SK-N-SH (cell line): ENCODE measurements around the gene COL4A4. TPM values are rescaled to one million over a fixed set of nuclear protein-coding genes. Genes with fewer than 3 reads are reported as not detected.

Source experiments
- CTCF ChIA-PET: fragments of 300-600, 350-600 bp; formaldehyde crosslinking; extraction: SDS; loops from one replicate; lab custom pipeline; 2021; lab: Yijun Ruan, JAX
- POLR2A ChIA-PET: fragments of 350-600 bp; sonication (Branson Sonifier 250); formaldehyde crosslinking; extraction: SDS; loops from one replicate; lab custom pipeline; 2020; ENCODE audit warnings: antibody characterized with exemption, inconsistent platforms; lab: Yijun Ruan, JAX
- DNase-seq: peaks from one replicate; pipeline ENCODE4 v3.0.0; 2012
- H2AFZ ChIP-seq: fragments of 200-600 bp; sonication (generic); 2 replicates; pipeline ENCODE4 v1.8.1; 2016; ENCODE audit warnings: antibody characterized with exemption, mild to moderate bottlenecking, low read depth
- H3F3A ChIP-seq: fragments of 200-600 bp; sonication (generic); replicated peaks from 2 replicates; pipeline ENCODE3; 2016; ENCODE audit warnings: antibody characterized with exemption, mild to moderate bottlenecking; ENCODE audit not compliant: insufficient read depth
- H3K27ac ChIP-seq, 2 experiments: fragments of 200-500 bp in 1 of 2; fragments of 200-600 bp in 1 of 2; sonication (Bioruptor generic) in 1 of 2; sonication (generic), shearing (Covaris generic) in 1 of 2; 2 replicates each; pipeline versions ENCODE4 v1.5.1 to v1.6.1; 2014 to 2016; ENCODE audit warnings: low read depth in 2 of 2, inconsistent platforms in 1 of 2, low read length in 1 of 2, mild to moderate bottlenecking in 1 of 2, mixed read lengths in 1 of 2
- H3K27me3 ChIP-seq: fragments of 200-600 bp; sonication (generic), shearing (Covaris generic); 2 replicates; pipeline ENCODE4 v1.6.1; 2016; ENCODE audit warnings: mixed run types; ENCODE audit not compliant: insufficient read depth
- H3K36me3 ChIP-seq, 2 experiments: fragments of 200-500 bp in 1 of 2; fragments of 200-600 bp in 1 of 2; sonication (Bioruptor generic) in 1 of 2; sonication (generic) in 1 of 2; replicated peaks in 1 of 2; 2 replicates each; pipeline versions ENCODE3 to v1.5.1; 2014 to 2016; ENCODE audit warnings: low read length in 1 of 2, mild to moderate bottlenecking in 1 of 2; ENCODE audit not compliant: insufficient read depth in 2 of 2, control insufficient read depth in 1 of 2
- H3K4me1 ChIP-seq, 2 experiments: fragments of 200-500 bp in 1 of 2; fragments of 200-600 bp in 1 of 2; sonication (Bioruptor generic) in 1 of 2; sonication (generic), shearing (Covaris generic) in 1 of 2; 2 replicates each; pipeline versions ENCODE4 v1.5.1 to v1.6.1; 2014 to 2016; ENCODE audit warnings: low read depth in 1 of 2, low read length in 1 of 2, mixed run types in 1 of 2; ENCODE audit not compliant: insufficient read depth in 2 of 2, control insufficient read depth in 1 of 2
- H3K4me2 ChIP-seq: fragments of 200-600 bp; sonication (generic), shearing (Covaris generic); 2 replicates; pipeline ENCODE4 v1.6.1; 2017; ENCODE audit warnings: mixed run types
- H3K4me3 ChIP-seq, 2 experiments: fragments of 200-500 bp in 1 of 2; fragments of 200-600 bp in 1 of 2; sonication (Bioruptor generic) in 1 of 2; sonication (generic), shearing (Covaris generic) in 1 of 2; 2 replicates each; pipeline versions ENCODE4 v1.5.1 to v1.8.1; 2014 to 2016; ENCODE audit warnings: low read depth in 2 of 2, inconsistent platforms in 1 of 2, low read length in 1 of 2, mild to moderate bottlenecking in 1 of 2, mixed read lengths in 1 of 2, moderate library complexity in 1 of 2
- H3K79me2 ChIP-seq: fragments of 200-600 bp; sonication (generic); 2 replicates; pipeline ENCODE4 v1.8.1; 2017; ENCODE audit warnings: mild to moderate bottlenecking; ENCODE audit not compliant: insufficient read depth
- H3K9ac ChIP-seq: fragments of 200-600 bp; sonication (generic); 2 replicates; pipeline ENCODE4 v1.6.1; 2017; ENCODE audit warnings: mixed run types
- H3K9me2 ChIP-seq: fragments of 200-600 bp; sonication (generic); 2 replicates; pipeline ENCODE4 v1.6.1; 2017; ENCODE audit warnings: mixed run types
- H3K9me3 ChIP-seq: fragments of 200-600 bp; sonication (generic); 2 replicates; pipeline ENCODE4 v1.6.1; 2017; ENCODE audit warnings: mixed run types, mild to moderate bottlenecking, moderate library complexity
- H4K20me1 ChIP-seq: fragments of 200-600 bp; sonication (generic); 2 replicates; pipeline ENCODE4 v1.6.1; 2017; ENCODE audit warnings: mild to moderate bottlenecking, mixed run types; ENCODE audit not compliant: insufficient read depth
- EP300 ChIP-seq, 2 experiments: IDR thresholded peaks; 2 replicates each; pipeline versions ENCODE4 v1.4.0 to v1.6.1; 2012; ENCODE audit warnings: borderline replicate concordance in 1 of 2, low read depth in 1 of 2, low read length in 1 of 2
- EZH2phosphoT487 ChIP-seq: fragments of 200-600 bp; sonication (generic); IDR thresholded peaks from 2 replicates; pipeline ENCODE4 v1.6.1; 2017; ENCODE audit warnings: low read depth, mixed run types, mild to moderate bottlenecking, antibody characterized with exemption, moderate library complexity, borderline replicate concordance
- FOSL2 ChIP-seq: IDR thresholded peaks from 2 replicates; pipeline ENCODE4 v1.4.0; 2012; ENCODE audit warnings: low read depth, mild to moderate bottlenecking, moderate library complexity, borderline replicate concordance
- FOXM1 ChIP-seq: IDR thresholded peaks from 2 replicates; pipeline ENCODE4 v1.4.0; 2012; ENCODE audit warnings: low read depth, mild to moderate bottlenecking
- GABPA ChIP-seq: IDR thresholded peaks from 2 replicates; pipeline ENCODE4 v1.4.0; 2012; ENCODE audit warnings: low read depth, mild to moderate bottlenecking
- JUND ChIP-seq: IDR thresholded peaks from 2 replicates; pipeline ENCODE4 v1.4.0; 2012
- MEF2A ChIP-seq: IDR thresholded peaks from 2 replicates; pipeline ENCODE4 v1.4.0; 2012; ENCODE audit warnings: low read depth, borderline replicate concordance
- MXI1 ChIP-seq: IDR thresholded peaks from 2 replicates; pipeline ENCODE4 v1.6.1; 2012; ENCODE audit warnings: mild to moderate bottlenecking, low read depth, low read length, improper control_type of control experiment
- NFIC ChIP-seq: IDR thresholded peaks from 2 replicates; pipeline ENCODE4 v1.4.0; 2012; ENCODE audit warnings: borderline replicate concordance
- NRF1 ChIP-seq: IDR thresholded peaks from 2 replicates; pipeline ENCODE4 v1.6.1; 2012; ENCODE audit warnings: low read depth, mild to moderate bottlenecking, low read length
- POLR2AphosphoS5 ChIP-seq: IDR thresholded peaks from 2 replicates; pipeline ENCODE4 v1.6.1; 2012; ENCODE audit warnings: low read depth, low read length
- RAD21 ChIP-seq: IDR thresholded peaks from 2 replicates; pipeline ENCODE4 v1.6.1; 2012; ENCODE audit warnings: mild to moderate bottlenecking, low read length
- REST ChIP-seq: IDR thresholded peaks from 2 replicates; pipeline ENCODE4 v1.6.1; 2012; ENCODE audit warnings: mild to moderate bottlenecking, low read depth, low read length, moderate library complexity
- RFX5 ChIP-seq: IDR thresholded peaks from 2 replicates; pipeline ENCODE4 v1.6.1; 2012; ENCODE audit warnings: mild to moderate bottlenecking, improper control_type of control experiment, low read length
- RXRA ChIP-seq: IDR thresholded peaks from 2 replicates; pipeline ENCODE4 v1.4.0; 2012; ENCODE audit warnings: low read depth, mild to moderate bottlenecking, borderline replicate concordance
- TAF1 ChIP-seq: IDR thresholded peaks from 2 replicates; pipeline ENCODE4 v1.6.1; 2012; ENCODE audit warnings: low read depth, mild to moderate bottlenecking, low read length, moderate library complexity, borderline replicate concordance
- TEAD4 ChIP-seq: IDR thresholded peaks from 2 replicates; pipeline ENCODE4 v1.4.0; 2012; ENCODE audit warnings: mild to moderate bottlenecking, borderline replicate concordance; ENCODE audit not compliant: insufficient read depth
- USF1 ChIP-seq: IDR thresholded peaks from 2 replicates; pipeline ENCODE4 v1.4.0; 2012; ENCODE audit warnings: low read depth, borderline replicate concordance
- WGBS: methylation state at CpG from one replicate; pipeline ENCODE4 v1.1.6; 2017; ENCODE audit warnings: low lambda C conversion rate; 5-methylcytosine and 5-hydroxymethylcytosine counted together
- polyA plus RNA-seq, 3 experiments: library from polyadenylated mRNA; depleted of rRNA; stranded (reverse); fragments of >200 nt; gene quantifications; 2 replicates each; pipeline ENCODE4 v1.2.3, GENCODE V29; 2012
- TF ChIP-seq, protein P1 (sequence below): IDR thresholded peaks from 2 replicates; pipeline ENCODE4 v1.4.0; 2012; ENCODE audit warnings: low read depth
- TF ChIP-seq, protein P2 (sequence below): fragments of 150-350 bp; IDR thresholded peaks from 2 replicates; pipeline ENCODE4 v1.6.1; 2017; ENCODE audit warnings: antibody characterized with exemption, low read length, low read depth, borderline replicate concordance

Gene COL4A4
- polyA plus RNA-seq, 1 of the 3 experiments (the other 2 are of a cell fraction): not detected

DNA sequence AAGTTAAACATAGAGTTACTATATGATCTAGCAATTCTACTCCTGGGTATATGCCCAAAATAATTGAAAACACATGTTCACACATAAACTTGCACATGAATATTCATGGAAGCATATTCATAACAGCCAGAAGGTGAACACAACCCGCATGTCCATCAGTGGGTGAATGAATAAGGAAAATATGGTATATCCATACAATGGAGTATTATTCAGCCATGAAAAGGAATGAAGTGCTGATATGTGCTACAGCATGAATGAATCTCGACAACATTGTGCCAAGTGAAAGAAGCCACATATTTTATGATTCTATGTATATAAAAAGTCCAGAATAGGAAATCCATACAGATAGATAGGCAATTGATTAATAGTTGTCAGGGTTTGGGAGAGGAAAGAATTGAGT lies 15.9 kb downstream of the COL4A4 start:
- no peaks in the 10 kb centered on the region for H3K36me3 ChIP-seq
- no peak overlapping the region for H3K9ac ChIP-seq
- H3K4me1 ChIP-seq: no peaks in the 10 kb centered on the region
- no peak overlapping the region for H2AFZ ChIP-seq
- 14% methylated on average over 2 of the region's 2 CpGs for WGBS
- no peaks in the 10 kb centered on the region for H3K9me2 ChIP-seq
- H3K79me2 ChIP-seq: no peaks in the 10 kb centered on the region
- TF ChIP-seq EZH2phosphoT487 (no peak), MEF2A (no peak), RXRA (no peak), GABPA (no peak), REST (no peak), TAF1 (no peak), USF1 (no peak)
- TF ChIP-seq, protein P1, sequence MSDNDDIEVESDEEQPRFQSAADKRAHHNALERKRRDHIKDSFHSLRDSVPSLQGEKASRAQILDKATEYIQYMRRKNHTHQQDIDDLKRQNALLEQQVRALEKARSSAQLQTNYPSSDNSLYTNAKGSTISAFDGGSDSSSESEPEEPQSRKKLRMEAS: no peak
- TF ChIP-seq, protein P2, sequence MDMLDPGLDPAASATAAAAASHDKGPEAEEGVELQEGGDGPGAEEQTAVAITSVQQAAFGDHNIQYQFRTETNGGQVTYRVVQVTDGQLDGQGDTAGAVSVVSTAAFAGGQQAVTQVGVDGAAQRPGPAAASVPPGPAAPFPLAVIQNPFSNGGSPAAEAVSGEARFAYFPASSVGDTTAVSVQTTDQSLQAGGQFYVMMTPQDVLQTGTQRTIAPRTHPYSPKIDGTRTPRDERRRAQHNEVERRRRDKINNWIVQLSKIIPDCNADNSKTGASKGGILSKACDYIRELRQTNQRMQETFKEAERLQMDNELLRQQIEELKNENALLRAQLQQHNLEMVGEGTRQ: no peak
- no peaks in the 10 kb centered on the region; the same call in 1 of the 2 replicates for H3K9me3 ChIP-seq
- H3K4me2 ChIP-seq: no peak overlapping the region
- H3F3A ChIP-seq: no peaks in the 10 kb centered on the region
- CTCF ChIA-PET: no interaction called here
- no peak overlapping the region for H3K27ac ChIP-seq
- POLR2A ChIA-PET: no interaction called here
- no peak for DNase-seq
- no peaks in the 10 kb centered on the region for H4K20me1 ChIP-seq
- no peak overlapping the region for H3K4me3 ChIP-seq
- peaks cover 11% of the 10 kb centered on the region; the same call in 1 of the 2 replicates for H3K27me3 ChIP-seq

DNA sequence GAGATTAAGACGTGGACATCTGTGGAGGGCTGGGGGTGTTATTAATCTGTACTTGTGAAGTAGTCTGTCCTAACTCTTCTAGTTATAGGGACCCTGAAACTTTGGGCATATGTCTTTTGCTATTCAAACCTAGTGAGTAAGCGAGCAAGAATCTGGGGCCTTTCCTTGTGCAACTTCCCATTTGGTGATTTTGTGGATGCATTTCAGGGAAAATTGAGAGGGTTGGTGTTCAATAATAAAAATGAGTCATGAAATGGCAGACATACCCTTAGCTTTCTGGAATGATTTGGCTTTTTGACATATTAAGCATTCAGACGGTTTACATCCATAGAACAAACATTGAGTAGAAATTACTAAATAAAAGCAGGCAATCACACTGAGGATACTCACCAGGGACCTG lies 17.0 kb downstream of the COL4A4 start:
- Histone ChIP-seq H3K9me2 (no peaks in the 10 kb centered on the region), H3K9me3 (no peaks in the 10 kb centered on the region; the same call in 1 of the 2 replicates)
- DNase-seq: no peak
- no peak for TF ChIP-seq MXI1
- TF ChIP-seq EP300 (IDR thresholded peaks at IDR 0.05; ENCODE audit: borderline replicate concordance in 1 of 2, low read depth in 1 of 2, low read length in 1 of 2): no peak
- no peak for TF ChIP-seq NRF1
- no peak for TF ChIP-seq EZH2phosphoT487
- TF ChIP-seq JUND: no peak
- TF ChIP-seq RFX5: no peak
- TF ChIP-seq NFIC: no peak
- TF ChIP-seq, protein P1: no peak
- no peak for TF ChIP-seq POLR2AphosphoS5
- TF ChIP-seq FOSL2: no peak
- TF ChIP-seq RAD21: no peak
- TF ChIP-seq TEAD4: no peak
- TF ChIP-seq FOXM1: no peak

More for the DNA sequence above, 17.0 kb downstream of the COL4A4 start:
- H2AFZ ChIP-seq: no peak overlapping the region
- no peaks in the 10 kb centered on the region for H4K20me1 ChIP-seq
- ChIA-PET CTCF (no interaction called here), POLR2A (no interaction called here)
- 27% methylated on average over 3 of the region's 3 CpGs for WGBS
- H3K27ac ChIP-seq: no peak overlapping the region
- H3K4me2 ChIP-seq: no peak overlapping the region
- no peaks in the 10 kb centered on the region for H3K36me3 ChIP-seq
- H3K27me3 ChIP-seq: peaks cover 11% of the 10 kb centered on the region; the same call in 1 of the 2 replicates
- no peaks in the 10 kb centered on the region for H3K79me2 ChIP-seq
- H3K4me1 ChIP-seq: no peaks in the 10 kb centered on the region
- no peak overlapping the region for H3K9ac ChIP-seq
- H3F3A ChIP-seq: no peaks in the 10 kb centered on the region
- no peak overlapping the region for H3K4me3 ChIP-seq
